IPS DF 4.7 (cell line): Measurements from ENCODE around the gene XPNPEP3.
"Not testable (repeated sequence)": the region's sequence is repeated elsewhere in the genome, so short reads cannot be mapped to it uniquely, and the experiment has no call there.

ENCODE experiments used
- DNase-seq: peaks from one replicate; pipeline ENCODE4 v3.0.0-alpha.2; 2013; ENCODE audit warnings: low spot score; ENCODE audit errors: extremely low read depth

Gene XPNPEP3

GRCh38 chr22:40857309-40857855, 434 bp downstream of the XPNPEP3 start:
- DNase-seq = no peak

GRCh38 chr22:40862013-40862412, 5.1 kb downstream of the XPNPEP3 start, which contains the start of gene DNAJB7:
Gene DNAJB7, minus strand, starts transcription at chr22:40862113. Its CDS starts 119 bp downstream, at chr22:40861994.
- DNase-seq = no peak

DNA sequence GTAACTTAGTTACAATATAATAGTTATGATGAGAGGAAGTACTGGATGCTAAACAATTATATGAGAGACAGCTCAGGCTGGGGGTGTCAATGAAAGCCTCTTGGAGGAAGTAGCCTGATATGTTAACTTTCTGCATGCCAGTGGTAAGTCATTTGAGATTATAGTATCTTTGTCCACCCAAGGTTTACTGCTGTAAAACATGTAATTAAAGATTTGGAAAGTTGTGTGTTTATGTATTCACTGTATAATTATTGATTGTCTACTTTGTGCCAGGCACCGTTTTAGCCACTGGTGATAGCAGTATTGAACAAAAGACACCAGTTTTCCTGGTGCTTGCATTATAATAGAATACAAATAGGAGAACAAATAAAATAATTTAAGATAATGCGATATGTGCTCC, 5.6 kb downstream of the XPNPEP3 start:
- DNase-seq = no peak

- DNase-seq = no peak
These were observed 10.2 kb downstream of the XPNPEP3 start for GRCh38 chr22:40867109-40867508.

GRCh38 chr22:40868379-40868778, 11.4 kb downstream of the XPNPEP3 start:
- not testable (repeated sequence) for DNase-seq

DNA sequence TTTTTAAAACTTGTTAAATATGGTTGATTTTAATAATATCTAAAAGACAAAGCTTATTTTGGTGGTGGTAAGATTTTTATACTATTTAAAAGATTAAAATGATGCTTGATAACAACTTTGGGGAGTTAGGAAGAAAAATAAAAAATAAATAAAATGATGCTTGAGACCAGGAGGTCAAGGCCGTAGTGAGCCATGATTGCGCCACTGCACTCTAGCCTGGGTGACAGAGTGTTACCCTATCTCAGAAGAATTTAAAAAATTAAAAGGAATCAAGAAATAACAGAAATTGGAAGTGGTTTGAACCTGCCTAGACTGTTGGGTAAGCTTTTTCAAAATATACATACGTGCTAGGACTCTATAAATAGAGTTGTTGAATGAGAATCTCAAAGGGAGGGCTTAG, 17.1 kb downstream of the XPNPEP3 start:
- DNase-seq = no peak

DNA sequence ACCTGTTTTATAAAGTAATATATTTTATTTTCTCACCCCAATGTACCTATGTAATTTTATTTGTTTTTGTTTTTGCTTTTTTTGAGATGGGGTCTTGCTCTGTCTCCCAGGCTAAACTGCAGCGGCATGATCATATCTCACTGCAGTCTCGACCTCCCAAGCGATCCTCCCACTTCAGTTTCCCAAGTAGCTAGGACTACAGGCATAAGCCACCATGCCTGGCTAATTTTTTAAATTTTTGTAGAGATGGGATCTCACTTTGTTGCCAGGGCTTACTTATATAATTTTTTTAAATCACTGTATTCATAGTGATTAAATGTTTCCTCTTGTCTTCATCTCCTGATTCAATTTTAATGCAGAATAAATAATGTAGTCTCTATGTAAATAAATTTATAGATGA, 18.2 kb downstream of the XPNPEP3 start:
- no peak for DNase-seq

DNA sequence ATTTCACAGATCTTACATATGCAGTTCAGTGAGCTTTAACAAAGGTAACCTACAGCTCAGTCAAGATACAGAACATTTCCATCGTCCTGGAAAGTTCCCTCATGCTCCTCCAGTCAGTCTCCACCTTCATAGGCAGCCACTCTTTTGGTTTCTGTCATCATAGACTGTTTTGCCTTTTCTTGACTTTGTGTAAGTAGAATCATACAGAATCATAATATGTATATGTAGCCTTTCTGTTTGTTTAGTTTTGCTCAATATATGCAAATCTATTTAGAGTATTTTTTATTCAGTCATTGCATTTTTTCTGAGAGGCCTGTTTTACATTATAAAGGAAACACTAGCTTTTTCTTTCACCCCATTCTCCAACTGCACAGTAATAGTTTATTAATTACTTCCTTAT, 20.0 kb downstream of the XPNPEP3 start:
- no peak for DNase-seq

- no peak for DNase-seq
These were observed 20.5 kb downstream of the XPNPEP3 start for GRCh38 chr22:40877488-40877887.

DNA sequence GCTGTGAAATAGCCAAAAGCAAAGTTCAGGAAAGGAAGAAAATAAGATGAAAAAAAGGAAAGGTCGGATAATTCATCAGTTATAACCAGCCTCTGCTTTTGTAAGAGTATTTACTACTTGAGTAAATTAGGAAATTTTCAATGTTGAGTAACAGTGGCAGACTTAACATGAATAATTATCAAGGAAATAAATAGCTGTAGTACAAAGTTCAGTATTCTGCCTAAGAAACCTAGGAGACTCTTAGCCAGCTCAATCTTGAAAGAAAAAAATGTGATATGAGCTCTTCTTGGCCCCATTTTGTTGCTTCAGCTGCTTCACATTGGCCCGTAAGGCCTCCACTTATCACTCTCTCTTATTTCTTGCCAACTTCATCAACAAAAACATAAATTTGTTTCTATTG, 22.0 kb downstream of the XPNPEP3 start:
- no peak for DNase-seq

DNA sequence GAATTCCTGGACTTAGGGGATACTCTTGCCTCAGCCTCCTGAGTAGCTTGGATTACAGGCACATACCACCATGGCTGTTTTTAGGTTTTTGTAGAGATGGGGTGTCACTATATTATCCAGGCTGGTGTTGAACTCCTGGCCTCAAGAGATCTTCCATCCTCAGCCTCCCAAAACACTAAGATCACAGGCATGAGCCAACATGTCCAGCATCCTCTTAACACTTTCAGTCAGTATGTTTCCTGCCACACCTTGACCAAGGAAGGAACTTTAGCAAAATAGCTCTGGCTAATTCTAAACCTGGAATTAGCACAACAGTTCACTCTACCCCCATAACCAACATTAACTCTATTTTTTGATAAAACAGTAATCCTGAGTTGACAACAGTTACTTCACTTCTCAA, 32.2 kb downstream of the XPNPEP3 start:
- no peak for DNase-seq

- DNase-seq = no peak
These were observed 33.9 kb downstream of the XPNPEP3 start for GRCh38 chr22:40890881-40891280.

- DNase-seq = no peak
These were observed 37.5 kb downstream of the XPNPEP3 start for GRCh38 chr22:40894417-40894816.

- DNase-seq = no peak
These were observed 42.0 kb downstream of the XPNPEP3 start for GRCh38 chr22:40898850-40899357.

- DNase-seq = no peak
These were observed 47.2 kb downstream of the XPNPEP3 start for GRCh38 chr22:40904101-40904500.

DNA sequence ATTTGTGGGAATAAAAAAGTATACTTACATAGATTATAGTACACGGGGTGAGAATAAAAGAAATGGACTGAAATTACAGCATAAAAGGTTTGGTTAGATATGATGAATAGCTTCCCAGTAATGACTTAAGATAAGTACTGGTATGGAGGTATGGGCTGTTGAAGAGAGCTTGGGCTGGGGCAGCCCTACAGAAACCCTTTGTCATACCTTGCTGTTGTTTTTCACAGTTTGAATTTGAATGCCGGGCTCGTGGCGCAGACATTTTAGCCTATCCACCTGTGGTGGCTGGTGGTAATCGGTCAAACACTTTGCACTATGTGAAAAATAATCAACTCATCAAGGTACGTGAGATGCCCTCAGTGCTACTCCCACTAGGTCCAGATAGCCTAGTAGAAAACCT, 51.9 kb downstream of the XPNPEP3 start:
- DNase-seq = no peak

- DNase-seq = no peak
These were observed 54.8 kb downstream of the XPNPEP3 start for GRCh38 chr22:40911772-40912171.

GRCh38 chr22:40912987-40913386, 56.0 kb downstream of the XPNPEP3 start:
- not testable (repeated sequence) for DNase-seq

GRCh38 chr22:40919446-40919845, 62.5 kb downstream of the XPNPEP3 start:
- DNase-seq = no peak

- no peak for DNase-seq
These were observed 63.6 kb downstream of the XPNPEP3 start for GRCh38 chr22:40920526-40920925.

- no peak for DNase-seq
These were observed 65.7 kb downstream of the XPNPEP3 start for GRCh38 chr22:40922484-40923303.

DNA sequence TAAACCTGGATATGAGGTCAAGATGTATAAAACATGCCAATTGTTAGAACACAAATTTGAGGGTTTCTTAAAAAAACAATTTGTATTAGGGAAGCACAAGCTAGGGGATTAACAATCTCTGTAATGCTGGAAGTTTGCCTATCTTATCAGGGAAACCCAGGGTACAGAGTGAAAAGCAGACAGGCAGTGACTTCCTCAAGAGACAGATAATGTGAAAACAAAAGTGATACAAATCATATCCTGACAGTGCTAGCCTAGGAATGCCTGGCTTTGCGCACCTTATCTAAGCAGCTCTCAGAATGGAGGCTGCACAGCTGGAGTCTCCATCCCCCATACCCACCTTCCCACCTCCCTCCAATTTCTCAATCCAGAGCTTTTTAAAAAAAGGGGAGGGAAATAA, 71.7 kb downstream of the XPNPEP3 start:
- DNase-seq = no peak

- DNase-seq = no peak
These were observed 75.4 kb downstream of the XPNPEP3 start for GRCh38 chr22:40932396-40932795.
